Tibial nerve (tissue), 3 donors: ENCODE data around the gene ATPAF1.

Experiments
- POLR2A ChIP-seq, 2 donors: fragments of 450-650 bp; IDR thresholded peaks; one replicate each; pipeline ENCODE4 v1.6.1; 2017; ENCODE audit warnings: antibody characterized with exemption in 2 of 2, mild to moderate bottlenecking in 2 of 2, moderate library complexity in 2 of 2
- TF ChIP-seq, protein P1 (sequence below), 5 experiments: fragments of 200-600 bp in 3 of 5; fragments of 450-650 bp in 2 of 5; sonication (generic) in 3 of 5; IDR thresholded peaks; one replicate each; pipeline ENCODE4 v1.5.1; 2016 to 2019; ENCODE audit warnings: antibody characterized with exemption in 5 of 5, mild to moderate bottlenecking in 3 of 5, moderate library complexity in 2 of 5

DNA sequence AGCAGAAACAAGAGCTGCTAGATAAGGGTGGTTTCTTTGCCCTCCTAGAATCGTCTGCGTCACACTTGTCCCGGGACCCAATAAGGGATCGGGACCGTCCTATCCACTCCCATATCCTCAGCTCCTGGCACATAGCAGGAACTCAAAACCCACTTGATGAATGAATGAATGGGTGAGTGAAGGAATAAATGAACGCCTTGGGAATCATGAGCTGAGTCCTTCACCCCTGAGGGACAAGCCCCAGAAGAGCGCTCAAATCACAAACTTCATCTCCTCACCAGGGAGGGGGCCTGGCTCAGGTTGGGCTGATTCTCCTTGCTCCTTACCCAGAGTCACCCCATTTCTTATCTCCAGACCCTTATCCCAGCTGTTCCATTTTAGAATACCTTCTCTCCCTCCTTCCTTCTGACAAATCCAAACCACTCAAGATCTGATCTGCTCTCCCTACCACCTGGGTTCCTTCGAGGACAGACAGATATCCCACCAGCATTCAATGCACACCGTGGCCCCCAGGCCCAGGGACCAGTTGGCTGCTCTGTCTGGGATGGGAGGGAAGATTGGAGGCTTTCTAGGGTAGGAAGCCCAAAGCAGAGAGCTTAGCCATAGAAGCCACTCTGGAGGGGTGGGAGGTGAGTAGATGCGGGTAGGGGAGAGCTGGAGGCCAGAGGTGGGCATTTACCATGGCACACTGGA is 50.9 kb downstream of the ATPAF1 start:
- TF ChIP-seq, protein P1, sequence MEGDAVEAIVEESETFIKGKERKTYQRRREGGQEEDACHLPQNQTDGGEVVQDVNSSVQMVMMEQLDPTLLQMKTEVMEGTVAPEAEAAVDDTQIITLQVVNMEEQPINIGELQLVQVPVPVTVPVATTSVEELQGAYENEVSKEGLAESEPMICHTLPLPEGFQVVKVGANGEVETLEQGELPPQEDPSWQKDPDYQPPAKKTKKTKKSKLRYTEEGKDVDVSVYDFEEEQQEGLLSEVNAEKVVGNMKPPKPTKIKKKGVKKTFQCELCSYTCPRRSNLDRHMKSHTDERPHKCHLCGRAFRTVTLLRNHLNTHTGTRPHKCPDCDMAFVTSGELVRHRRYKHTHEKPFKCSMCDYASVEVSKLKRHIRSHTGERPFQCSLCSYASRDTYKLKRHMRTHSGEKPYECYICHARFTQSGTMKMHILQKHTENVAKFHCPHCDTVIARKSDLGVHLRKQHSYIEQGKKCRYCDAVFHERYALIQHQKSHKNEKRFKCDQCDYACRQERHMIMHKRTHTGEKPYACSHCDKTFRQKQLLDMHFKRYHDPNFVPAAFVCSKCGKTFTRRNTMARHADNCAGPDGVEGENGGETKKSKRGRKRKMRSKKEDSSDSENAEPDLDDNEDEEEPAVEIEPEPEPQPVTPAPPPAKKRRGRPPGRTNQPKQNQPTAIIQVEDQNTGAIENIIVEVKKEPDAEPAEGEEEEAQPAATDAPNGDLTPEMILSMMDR (IDR thresholded peaks at IDR 0.05) = no peak
- no peak for TF ChIP-seq POLR2A (IDR thresholded peaks at IDR 0.05)
